Prostate gland (tissue), 2 donors: Measurements from ENCODE around the gene CKAP2L. TPM values are rescaled to one million over a fixed set of nuclear protein-coding genes. Genes with fewer than 3 reads are reported as not detected.

Experiments
- DNase-seq: peaks from one replicate; pipeline ENCODE4 v3.0.0-alpha.2; 2019; ENCODE audit warnings: low spot score
- H3K27ac ChIP-seq, 2 donors: fragments of 200-600 bp; sonication (generic); 2 replicates each; pipeline ENCODE4 v1.5.1; 2017 to 2019
- H3K27me3 ChIP-seq: fragments of 200-600 bp; sonication (generic); replicated peaks from 2 replicates; pipeline ENCODE4 v1.5.1; 2019; ENCODE audit not compliant: insufficient read depth
- H3K36me3 ChIP-seq, 2 donors: fragments of 200-600 bp; sonication (generic); 1 replicate in 1 of 2; 2 replicates in 1 of 2; pipeline versions ENCODE4 v1.5.1 to v1.8.1; 2017 to 2019
- H3K4me1 ChIP-seq: fragments of 200-600 bp; sonication (generic); replicated peaks from 2 replicates; pipeline ENCODE4 v1.5.1; 2019
- H3K4me3 ChIP-seq, 2 donors: fragments of 200-600 bp; sonication (generic); 2 replicates each; pipeline ENCODE4 v1.5.1; 2017 to 2019
- H3K9me3 ChIP-seq: fragments of 200-600 bp; sonication (generic); 2 replicates; pipeline ENCODE4 v1.5.1; 2017
- CTCF ChIP-seq, 4 experiments: fragments of 200-600 bp in 2 of 4; fragments of 450-650 bp in 2 of 4; sonication (generic) in 2 of 4; IDR thresholded peaks; 1 replicate in 3 of 4; 2 replicates in 1 of 4; pipeline ENCODE4 v1.5.1; 2016 to 2019; ENCODE audit warnings: antibody characterized with exemption in 4 of 4, mild to moderate bottlenecking in 2 of 4, moderate library complexity in 2 of 4
- POLR2A ChIP-seq: fragments of 450-650 bp; IDR thresholded peaks from one replicate; pipeline ENCODE4 v1.6.1; 2016; ENCODE audit warnings: antibody characterized with exemption, mild to moderate bottlenecking
- POLR2AphosphoS5 ChIP-seq: sonication (generic); formaldehyde crosslinking; IDR thresholded peaks from one replicate; pipeline ENCODE4 v1.6.1; 2017; ENCODE audit warnings: antibody characterized with exemption
- WGBS: methylation state at CpG from one replicate; pipeline ENCODE4 v1.1.5; 2018; 5-methylcytosine and 5-hydroxymethylcytosine counted together
- intact Hi-C: fragments of 100-400 bp; cut with DNase I; formaldehyde crosslinking; loops from one replicate; pipeline ENCODE4 v1.14.2; 2022
- total RNA-seq, 2 donors: library from RNA; depleted of rRNA; stranded (reverse); fragments of >200 nt; gene quantifications; one replicate each; pipeline ENCODE4 v1.1.0, GENCODE V29; 2016

Gene CKAP2L
- total RNA-seq, 2 donors from 2014 or later, result 0.23 to 3.1 TPM

- intact Hi-C loops, result loop anchor here (10.0 kb wide), 1 partner anchor 204 kb away; no protein-coding TSS in a partner anchor
- H3K27ac ChIP-seq, result no peak overlapping the region
- DNase-seq, result no peak
- H3K4me1 ChIP-seq, result no peaks in the 10 kb centered on the region
- H3K9me3 ChIP-seq, result no peaks in the 10 kb centered on the region
- TF ChIP-seq POLR2A (no peak), POLR2AphosphoS5 (no peak), CTCF (IDR thresholded peaks at IDR 0.05) (no peak)
- H3K4me3 ChIP-seq, result no peak overlapping the region
- no peaks in the 10 kb centered on the region for H3K27me3 ChIP-seq
- no peaks in the 10 kb centered on the region for H3K36me3 ChIP-seq
These were observed 13.9 kb downstream of the CKAP2L start for GRCh38 chr2:112750560-112750843.

GRCh38 chr2:112749755-112750559, 14.5 kb downstream of the CKAP2L start:
- TF ChIP-seq POLR2AphosphoS5 (no peak), CTCF (IDR thresholded peaks at IDR 0.05) (peak; percentile 57 to 80 (median 72))
- H3K9me3 ChIP-seq, result no peaks in the 10 kb centered on the region
- H3K27me3 ChIP-seq, result no peaks in the 10 kb centered on the region
- peak; percentile 52 for DNase-seq
- intact Hi-C loops, result loop anchor here (10.0 kb wide), 1 partner anchor 205 kb away; no protein-coding TSS in a partner anchor
- H3K27ac ChIP-seq, result no peak overlapping the region
- no peaks in the 10 kb centered on the region for H3K4me1 ChIP-seq
- H3K4me3 ChIP-seq, result no peak overlapping the region
- H3K36me3 ChIP-seq, result no peaks in the 10 kb centered on the region
- 47% methylated on average over 9 of the region's 9 CpGs for WGBS

- Histone ChIP-seq H3K9me3 (no peaks in the 10 kb centered on the region), H3K4me1 (no peaks in the 10 kb centered on the region), H3K4me3 (no peak overlapping the region), H3K36me3 (no peaks in the 10 kb centered on the region), H3K27ac (peak overlapping the region in 1 of 2 donors; percentile 35), H3K27me3 (no peaks in the 10 kb centered on the region)
- intact Hi-C loops, result no loop called here
- 48% methylated on average over 7 of the region's 7 CpGs for WGBS
- TF ChIP-seq POLR2A, result no peak
- no peak for DNase-seq
These were observed 23.9 kb downstream of the CKAP2L start for GRCh38 chr2:112740527-112740926.

- intact Hi-C loops, result no loop called here
- Histone ChIP-seq H3K9me3 (no peaks in the 10 kb centered on the region), H3K4me1 (no peaks in the 10 kb centered on the region), H3K27ac (no peak overlapping the region), H3K36me3 (no peaks in the 10 kb centered on the region), H3K4me3 (no peak overlapping the region), H3K27me3 (no peaks in the 10 kb centered on the region)
- no peak for DNase-seq
- WGBS, result 23% methylated on average over 1 of the region's 1 CpG
- TF ChIP-seq POLR2AphosphoS5 (no peak), POLR2A (no peak), CTCF (IDR thresholded peaks at IDR 0.05) (no peak)
These were observed 26.7 kb downstream of the CKAP2L start for GRCh38 chr2:112737542-112738232.

GRCh38 chr2:112733871-112734270, 30.5 kb downstream of the CKAP2L start:
- 38% methylated on average over 1 of the region's 1 CpG for WGBS
- Histone ChIP-seq H3K27me3 (no peaks in the 10 kb centered on the region), H3K9me3 (no peaks in the 10 kb centered on the region), H3K4me3 (no peak overlapping the region), H3K27ac (no peak overlapping the region), H3K4me1 (no peaks in the 10 kb centered on the region), H3K36me3 (no peaks in the 10 kb centered on the region)
- intact Hi-C loops, result no loop called here
- DNase-seq, result no peak
- TF ChIP-seq CTCF (IDR thresholded peaks at IDR 0.05), result no peak
- TF ChIP-seq POLR2AphosphoS5, result no peak
- no peak for TF ChIP-seq POLR2A
